HG03432 (cell line): ENCODE measurements around the gene EXO5.
"Not testable (repeated sequence)": the region's sequence is repeated elsewhere in the genome, so short reads cannot be mapped to it uniquely, and the experiment has no call there.

ENCODE experiments used
- ATAC-seq: cut with Tn5 transposase; IDR thresholded peaks from one replicate; pipeline ENCODE4 v1.9.1; 2021; ENCODE audit warnings: mild to moderate bottlenecking, moderate library complexity; ENCODE audit not compliant: unreplicated experiment

The EXO5 gene

GRCh38 chr1:40546957-40547356 lies 38.4 kb downstream of the EXO5 start:
- no peak for ATAC-seq

GRCh38 chr1:40553017-40553416 lies 44.5 kb downstream of the EXO5 start:
- no peak for ATAC-seq

- not testable (repeated sequence) for ATAC-seq
These were observed 46.2 kb downstream of the EXO5 start for GRCh38 chr1:40554807-40555206.

GRCh38 chr1:40556121-40556520 lies 47.6 kb downstream of the EXO5 start:
- no peak for ATAC-seq

GRCh38 chr1:40558241-40558640 lies 49.7 kb downstream of the EXO5 start:
- not testable (repeated sequence) for ATAC-seq

- ATAC-seq, result no peak
These were observed 53.6 kb downstream of the EXO5 start for GRCh38 chr1:40562185-40562584.

- no peak for ATAC-seq
These were observed 54.7 kb downstream of the EXO5 start for GRCh38 chr1:40563266-40563665.

- ATAC-seq, result no peak
These were observed 55.9 kb downstream of the EXO5 start for GRCh38 chr1:40564506-40564905.

GRCh38 chr1:40564913-40565312 lies 56.3 kb downstream of the EXO5 start:
- ATAC-seq, result no peak
